HG02798 (cell line): ENCODE data around the gene APOBEC3C.
"Not testable (repeated sequence)": the region's sequence is repeated elsewhere in the genome, so short reads cannot be mapped to it uniquely, and the experiment has no call there.

Experiments
- ATAC-seq: cut with Tn5 transposase; IDR thresholded peaks from one replicate; pipeline ENCODE4 v1.9.1; 2021; ENCODE audit warnings: mild to moderate bottlenecking; ENCODE audit not compliant: unreplicated experiment, poor library complexity

Gene APOBEC3C

DNA sequence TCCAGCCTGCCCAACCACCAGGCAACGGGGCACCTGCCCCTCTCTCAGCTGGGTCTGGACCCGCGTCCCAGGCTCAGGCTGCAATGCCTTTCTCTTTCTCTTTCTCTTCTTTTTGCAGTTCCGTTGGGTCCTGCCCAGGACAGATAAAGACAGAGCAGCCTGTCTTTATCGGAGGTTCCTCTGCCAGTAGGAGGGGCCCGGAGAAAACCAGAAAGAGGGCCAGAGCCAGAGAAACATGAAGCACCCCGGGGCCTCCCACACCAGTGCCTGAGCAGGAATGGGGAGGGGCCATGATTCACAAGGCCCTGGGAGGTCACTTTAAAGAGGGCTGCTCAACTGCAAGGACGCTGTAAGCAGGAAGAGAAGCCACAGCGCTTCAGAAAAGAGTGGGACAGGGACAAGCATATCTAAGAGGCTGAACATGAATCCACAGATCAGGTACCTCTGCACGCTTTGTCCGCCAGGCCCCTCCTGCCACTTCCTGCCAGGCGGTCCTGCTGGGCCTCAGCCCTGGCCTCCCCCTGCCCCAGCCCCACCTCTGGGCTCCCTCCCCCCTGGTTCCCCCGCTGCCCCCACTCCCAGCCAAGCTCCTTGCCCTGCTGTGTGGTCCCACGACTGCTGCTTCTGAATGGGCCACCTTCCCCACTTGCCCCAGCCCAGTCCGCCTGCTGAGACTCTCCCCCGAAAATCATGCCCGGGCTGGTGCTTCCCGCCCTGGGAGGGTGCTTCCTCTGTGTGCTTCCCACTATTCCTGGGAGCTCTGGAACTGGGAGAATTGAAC is at the start of gene APOBEC3C:
TSS of gene APOBEC3C (plus strand) at position 316 of the 781 bp plus-strand sequence. CDS start at position 422, 106 bp downstream.
- peak; percentile 90 for ATAC-seq

DNA sequence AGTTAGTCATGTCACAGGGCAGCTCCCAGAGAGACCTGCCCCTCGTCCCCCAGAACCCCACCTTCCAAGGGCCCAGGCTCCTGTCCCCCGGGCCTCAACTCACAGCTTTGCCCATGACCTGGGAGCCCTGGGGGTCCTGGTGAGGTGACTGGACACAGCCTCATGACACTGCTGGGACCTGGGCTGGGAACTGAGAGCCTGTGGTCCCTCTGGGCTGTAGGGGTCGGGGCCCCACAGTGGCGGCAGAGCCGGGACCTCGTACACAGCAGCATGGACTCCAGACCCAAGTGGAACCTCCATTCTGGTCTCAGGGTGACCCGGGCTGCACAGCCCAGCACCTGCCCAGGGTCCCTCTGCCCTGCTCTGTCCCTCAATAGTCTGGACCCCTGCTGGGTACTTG is 49.8 kb upstream of the APOBEC3C start:
- no peak for ATAC-seq

DNA sequence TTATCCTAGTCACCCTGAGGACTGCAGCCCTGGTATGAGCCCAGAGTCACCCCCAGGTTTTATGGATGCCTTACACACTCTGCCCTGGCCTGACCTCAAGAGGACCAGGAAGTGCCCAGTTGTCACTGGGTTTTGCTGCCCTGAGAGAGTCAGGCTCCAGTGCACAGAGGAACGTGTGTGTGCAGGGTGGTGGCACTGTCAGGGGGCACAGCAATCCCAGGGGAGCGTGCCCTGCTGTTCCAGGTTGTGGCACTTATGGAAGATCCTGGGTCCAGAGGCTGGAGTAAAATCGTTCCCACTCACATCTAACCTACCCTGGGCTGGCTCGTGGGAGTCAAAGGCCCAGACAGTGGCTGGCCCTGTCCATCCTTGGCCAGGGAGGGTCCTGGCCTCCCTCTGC is 49.1 kb upstream of the APOBEC3C start:
- ATAC-seq = no peak

DNA sequence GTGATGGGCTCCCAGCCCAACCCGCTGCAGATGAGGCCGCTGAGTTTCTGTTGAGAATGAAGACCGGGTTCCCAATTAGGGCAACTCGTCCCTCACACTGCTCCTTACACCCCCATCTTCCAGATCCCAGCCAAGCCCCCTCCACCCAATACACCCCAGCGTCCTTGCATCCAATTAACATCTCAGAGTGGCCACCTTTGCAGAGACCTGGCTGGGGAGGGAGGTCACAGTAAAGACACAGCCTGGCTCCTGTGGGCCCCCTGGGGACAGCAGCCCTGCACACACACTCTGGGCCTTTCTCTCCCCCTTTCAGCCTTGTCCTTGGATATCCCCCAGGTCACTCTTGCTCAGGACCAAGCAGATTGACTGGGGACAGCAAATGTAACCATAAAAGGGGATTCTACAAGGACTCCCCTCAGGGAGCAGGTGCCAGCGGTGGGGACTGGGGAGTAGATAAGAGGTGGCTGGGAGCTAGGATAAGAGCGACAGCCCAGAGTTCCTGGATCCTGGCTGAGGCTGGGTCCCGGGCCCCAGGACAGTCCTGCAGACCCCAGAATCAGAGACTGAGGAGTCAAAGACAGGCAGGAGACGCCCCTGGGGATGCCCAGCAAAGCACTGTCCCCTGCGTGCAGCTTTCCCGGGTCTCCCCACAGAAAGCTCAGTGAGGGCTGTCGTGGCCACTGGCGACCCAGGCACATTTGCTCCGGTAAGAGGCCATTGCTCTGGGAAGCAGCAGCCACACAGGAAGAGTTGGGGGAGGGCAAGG is 48.3 kb upstream of the APOBEC3C start:
- no peak for ATAC-seq

DNA sequence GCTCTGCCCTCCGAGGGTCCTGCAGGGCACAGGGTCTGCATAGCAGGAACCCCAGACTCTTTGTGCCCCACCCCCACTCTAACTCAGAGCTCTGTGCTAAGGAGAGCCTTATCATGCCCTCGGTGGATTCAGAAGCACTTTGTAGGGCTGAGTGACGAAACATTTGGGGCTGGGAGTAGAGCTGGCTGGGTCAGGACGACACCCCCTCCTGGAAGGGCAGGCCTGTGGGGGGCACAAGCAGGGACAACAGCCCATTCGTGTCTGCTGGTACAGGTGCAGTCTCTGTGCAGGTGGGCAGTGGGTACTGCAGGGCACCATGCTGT is 47.7 kb upstream of the APOBEC3C start:
- no peak for ATAC-seq

DNA sequence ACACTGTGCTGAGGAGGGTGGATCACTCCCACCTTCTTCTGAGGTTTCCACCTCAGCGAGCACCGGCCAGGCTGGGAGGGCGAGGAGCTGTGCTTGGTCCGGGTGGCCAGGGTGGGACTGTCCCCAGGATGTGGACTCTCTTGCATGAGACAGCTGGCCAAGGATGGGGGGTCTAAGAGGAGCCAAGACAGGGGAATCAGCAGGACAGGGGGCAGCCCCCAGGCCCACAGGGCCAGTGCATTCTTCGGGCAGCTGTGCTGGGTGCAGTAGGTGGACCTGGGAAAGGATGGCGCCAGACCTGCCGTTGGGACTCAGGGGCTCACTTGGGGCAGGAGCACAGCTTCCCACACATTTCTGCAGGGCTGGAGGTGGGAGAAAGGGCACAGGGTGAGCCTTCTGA is 47.1 kb upstream of the APOBEC3C start:
- no peak for ATAC-seq

DNA sequence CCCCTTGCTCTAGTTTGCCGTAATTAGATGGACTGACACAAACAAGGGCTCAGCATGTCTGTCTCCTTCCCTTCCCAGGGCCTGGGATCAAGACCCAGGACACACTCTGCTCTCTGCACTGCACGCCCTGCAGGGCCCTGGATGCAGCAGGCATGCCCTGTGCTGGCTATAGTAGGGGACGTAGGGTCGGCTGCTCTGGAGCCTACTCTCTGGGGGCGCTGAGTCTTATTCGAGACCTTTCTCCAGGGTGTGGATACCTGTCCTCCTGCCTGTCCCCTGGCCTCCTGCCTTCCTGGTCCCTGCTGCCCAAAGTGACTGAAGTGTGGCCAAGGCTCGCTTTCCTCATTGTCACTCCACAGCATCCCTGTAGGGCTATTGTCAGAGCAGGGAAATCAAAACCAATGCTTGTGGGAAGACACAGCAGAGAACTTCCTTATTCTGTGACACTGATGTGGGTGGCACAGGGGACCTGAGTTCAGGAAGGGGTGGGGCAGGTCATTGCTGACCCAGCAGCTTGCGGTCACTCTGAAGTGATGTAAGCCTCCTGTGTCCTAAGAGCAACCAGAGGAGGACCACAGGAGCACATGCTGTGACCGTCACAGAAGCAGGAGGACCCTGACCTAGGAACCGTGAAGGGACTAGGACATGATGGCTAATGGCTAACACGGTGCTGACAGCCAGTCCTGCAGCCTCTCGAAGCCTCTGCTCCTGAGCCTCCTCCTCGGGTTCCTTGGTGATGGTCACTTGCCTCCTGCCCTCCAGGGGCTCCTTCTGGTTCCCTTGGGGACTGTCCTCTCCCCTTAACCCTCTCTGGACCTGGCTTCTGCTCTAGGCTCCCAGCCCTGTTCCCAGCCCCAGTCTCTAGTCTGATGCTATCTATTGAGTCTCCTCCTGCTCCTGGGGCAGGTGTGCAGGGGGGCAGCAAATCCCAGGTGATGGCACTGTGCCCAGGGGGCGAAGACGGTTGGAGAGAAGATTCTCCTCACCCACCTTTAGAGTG is 46.3 kb upstream of the APOBEC3C start:
- no peak for ATAC-seq

DNA sequence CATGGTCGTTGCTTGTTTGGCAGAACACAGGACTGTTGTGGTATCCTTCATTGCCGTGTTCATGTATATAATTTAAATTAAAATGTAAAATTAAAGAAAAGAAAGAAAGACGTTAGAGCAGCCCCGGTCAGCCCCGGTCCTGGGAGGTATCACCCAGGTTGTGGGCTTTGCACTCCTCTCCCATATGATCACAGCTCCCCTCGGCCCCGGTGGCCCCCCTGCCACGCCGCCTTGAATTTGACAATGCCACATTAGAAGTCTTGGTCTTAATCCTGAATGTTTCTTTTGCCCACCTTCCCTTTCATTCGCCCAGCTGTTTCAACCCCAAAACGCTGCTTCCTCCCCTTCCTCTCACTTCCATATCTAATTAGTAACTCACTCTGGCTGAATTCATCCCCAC is 45.3 kb upstream of the APOBEC3C start:
- no peak for ATAC-seq

DNA sequence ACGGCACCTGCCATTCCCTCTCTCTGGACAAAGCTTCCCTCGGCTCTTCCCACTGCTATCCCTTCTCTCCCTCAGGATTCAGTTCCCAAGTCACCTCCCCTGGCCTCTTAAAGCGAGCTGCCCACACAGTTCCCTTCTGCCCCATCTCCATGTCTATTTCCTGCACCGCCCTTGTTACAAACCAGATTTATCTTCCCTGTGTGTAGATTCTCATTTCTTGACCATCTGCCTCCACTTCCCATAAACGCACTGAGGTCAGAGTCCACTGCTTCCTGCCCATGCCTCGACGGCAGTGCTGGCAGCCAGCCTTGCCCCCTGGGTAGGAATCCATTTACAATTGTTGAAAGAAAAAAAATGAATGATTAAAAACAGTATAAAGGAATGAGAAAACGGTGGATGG is 43.5 kb upstream of the APOBEC3C start:
- no peak for ATAC-seq

DNA sequence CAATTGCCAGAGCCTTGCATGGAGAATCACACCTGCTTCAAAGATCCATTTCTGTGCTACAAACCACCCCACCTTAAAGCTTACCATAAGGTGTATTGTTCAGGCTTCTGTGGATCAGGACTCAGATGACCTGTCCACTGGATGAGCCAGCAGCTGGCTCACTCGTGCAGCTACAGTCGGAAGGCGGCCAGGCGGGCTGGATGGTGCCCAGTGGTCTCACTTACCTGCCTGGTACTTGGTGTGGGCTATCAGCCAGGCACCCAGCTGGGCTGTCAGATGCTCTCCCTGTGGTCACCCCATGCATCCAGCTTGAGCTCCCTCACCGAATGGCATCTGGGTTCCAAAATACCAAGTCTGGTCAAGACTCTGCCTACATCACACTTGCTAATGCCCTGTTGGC is 42.9 kb upstream of the APOBEC3C start:
- no peak for ATAC-seq

DNA sequence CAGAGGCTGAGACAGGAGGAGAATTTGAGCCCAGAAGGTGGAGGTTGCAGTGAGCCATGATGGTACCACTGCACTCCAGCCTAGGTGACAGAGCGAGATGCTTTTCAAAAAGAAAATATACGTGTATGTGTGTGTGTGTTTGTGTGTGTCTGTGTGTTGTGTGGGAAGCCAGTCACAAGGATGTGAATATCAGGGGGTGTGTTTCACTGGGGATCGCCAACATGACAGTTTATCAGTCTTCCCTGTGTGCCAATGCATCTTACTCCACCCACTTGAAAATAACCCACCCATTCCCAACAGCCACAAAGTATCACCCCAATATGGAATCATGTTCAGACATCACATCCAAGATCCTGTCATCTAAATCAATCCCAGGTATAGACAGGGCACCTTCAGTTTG is 42.3 kb upstream of the APOBEC3C start:
- no peak for ATAC-seq

DNA sequence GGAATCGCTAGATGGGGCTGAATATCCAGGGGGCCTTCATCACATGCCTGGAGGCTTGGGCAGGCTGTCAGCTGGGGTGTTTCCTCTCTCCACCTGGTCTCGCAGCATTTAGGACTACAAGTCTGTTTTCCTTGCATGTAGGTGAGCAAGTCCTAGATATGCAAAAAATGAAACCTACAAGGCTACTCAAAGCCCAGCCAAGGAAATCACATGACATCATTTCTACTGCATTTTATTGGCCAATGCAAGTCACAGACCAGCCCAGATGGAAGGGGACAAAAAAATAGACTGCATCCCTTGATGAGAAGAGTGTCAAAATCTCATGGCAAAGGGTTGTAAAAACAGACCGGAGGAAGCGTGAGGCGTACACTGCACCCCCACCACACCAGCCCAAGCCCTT is 41.5 kb upstream of the APOBEC3C start:
- no peak for ATAC-seq

DNA sequence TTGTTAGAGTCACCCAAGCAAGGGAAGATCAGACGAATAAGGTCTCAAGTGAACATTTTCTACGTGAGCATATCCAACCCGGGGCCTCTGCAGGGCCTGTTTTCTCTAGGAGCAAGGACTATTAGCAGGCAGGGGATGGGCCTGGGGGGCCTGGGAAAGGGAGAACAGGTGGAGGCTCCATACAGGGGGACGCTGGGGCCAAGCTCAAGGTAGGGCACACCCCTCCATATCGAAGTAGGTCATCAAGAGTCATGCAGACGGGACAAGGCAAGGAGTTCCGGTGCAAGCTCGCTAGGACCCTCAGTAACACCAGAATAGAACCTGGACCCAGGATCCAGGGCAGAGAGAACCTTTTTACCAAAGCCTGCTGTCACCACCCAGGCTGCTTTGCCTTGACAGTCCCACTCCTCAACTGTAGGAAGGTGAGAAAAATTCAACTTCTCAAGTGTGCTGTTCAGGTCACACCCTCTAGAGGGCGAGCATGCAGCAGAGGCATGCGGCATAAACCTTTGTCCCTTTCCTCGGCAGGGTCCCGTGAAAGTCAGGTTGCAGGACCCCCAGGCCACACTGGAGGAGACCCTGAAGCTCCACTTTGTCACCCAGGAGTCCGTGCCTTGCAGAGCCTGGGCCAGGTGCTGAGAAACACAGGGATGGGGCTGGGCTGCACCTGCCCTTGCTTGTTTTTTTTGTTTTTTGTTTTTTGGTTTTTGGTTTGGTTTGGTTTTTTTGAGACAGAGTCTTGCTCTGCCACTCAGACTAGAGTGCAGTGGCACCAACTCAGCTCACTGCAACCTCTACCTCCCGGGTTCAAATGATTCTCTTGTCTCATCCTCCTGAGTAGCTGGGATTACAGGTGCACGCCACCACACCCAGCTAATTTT is 40.5 kb upstream of the APOBEC3C start:
- ATAC-seq = no peak

DNA sequence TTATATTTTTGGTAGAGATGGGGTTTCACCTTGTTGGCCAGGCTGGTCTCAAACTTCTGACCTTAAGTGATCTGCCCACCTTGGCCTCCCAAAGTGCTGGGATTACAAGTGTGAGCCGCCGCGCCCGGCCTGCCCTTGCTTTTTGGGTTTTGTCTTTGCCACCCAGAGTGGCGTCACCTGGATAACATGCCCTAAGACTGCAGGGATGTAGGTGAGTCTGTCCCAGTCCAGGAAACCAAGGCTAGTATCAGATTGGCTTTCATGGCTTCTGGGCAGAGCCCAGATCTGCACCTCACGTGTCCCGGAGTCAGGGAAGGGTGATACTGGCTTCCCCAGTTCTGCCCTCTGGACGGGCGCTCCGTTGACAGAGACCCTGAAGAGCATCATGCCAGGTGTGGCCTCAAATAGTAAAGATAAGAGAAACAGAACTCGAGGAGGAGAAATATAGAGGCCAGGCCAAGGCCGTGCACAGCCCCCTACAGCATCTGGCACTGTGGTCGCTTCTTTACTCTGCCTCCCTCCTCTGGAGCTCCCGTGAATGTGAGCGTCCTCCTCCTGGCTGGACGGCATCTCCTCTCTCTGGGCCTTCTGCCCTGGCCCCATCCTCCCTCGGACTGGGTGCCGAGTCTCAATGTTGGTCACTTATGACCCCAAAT is 39.8 kb upstream of the APOBEC3C start:
- ATAC-seq = no peak

DNA sequence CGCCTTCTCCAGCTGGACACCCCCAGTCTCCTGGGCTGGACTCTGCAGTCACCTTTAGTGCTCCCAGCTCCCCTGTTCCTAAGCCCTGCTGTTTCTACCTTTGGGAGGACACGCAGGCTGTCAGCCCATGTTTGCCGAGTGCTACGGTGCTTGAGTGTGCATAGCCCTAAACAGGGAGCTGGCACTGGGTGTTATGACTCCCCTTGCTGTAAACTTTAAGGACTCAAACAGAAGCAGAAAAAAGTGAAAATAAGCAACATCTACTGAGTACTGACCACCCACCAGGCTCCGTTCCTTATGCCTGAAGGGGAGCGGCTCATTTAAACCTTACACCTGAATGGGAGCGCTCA is 39.3 kb upstream of the APOBEC3C start:
- no peak for ATAC-seq

DNA sequence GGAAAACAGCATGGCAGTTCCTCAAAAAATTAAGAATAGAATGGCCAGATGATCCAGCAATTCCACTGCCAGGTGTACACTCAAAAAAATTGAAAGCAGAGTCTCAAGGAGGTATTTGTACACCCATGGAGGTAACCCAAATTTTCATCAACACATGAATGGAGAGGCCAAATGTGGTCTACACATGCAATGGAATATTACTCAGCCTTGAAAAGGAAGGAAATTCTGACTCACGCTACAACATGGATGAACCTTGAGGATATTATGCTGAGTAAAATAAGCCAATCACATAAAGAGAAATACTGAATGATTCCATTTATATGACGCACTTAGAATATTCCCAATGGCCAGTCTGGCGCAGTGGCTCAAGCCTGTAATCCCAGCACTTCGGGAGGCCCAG is 36.8 kb upstream of the APOBEC3C start:
- ATAC-seq = not testable (repeated sequence)

DNA sequence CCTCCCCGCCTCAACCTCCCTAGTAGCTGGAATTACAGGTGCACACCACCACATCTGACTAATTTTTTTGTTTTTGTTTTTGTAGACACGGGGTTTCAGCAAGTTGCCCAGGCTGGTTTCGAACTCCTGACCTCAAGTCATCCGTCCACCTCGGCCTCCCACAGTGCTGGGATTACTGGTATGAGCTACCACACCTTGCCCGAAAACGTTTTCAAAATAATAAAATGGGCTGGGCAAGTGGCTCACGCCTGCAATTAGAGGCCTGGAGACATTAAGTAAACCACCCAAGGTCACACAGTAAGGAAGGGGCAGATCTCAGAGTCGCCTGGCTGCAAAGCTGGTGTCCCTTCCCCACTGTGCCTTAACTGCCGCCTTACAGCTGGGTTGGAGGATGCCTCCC is 33.5 kb upstream of the APOBEC3C start:
- ATAC-seq = not testable (repeated sequence)

DNA sequence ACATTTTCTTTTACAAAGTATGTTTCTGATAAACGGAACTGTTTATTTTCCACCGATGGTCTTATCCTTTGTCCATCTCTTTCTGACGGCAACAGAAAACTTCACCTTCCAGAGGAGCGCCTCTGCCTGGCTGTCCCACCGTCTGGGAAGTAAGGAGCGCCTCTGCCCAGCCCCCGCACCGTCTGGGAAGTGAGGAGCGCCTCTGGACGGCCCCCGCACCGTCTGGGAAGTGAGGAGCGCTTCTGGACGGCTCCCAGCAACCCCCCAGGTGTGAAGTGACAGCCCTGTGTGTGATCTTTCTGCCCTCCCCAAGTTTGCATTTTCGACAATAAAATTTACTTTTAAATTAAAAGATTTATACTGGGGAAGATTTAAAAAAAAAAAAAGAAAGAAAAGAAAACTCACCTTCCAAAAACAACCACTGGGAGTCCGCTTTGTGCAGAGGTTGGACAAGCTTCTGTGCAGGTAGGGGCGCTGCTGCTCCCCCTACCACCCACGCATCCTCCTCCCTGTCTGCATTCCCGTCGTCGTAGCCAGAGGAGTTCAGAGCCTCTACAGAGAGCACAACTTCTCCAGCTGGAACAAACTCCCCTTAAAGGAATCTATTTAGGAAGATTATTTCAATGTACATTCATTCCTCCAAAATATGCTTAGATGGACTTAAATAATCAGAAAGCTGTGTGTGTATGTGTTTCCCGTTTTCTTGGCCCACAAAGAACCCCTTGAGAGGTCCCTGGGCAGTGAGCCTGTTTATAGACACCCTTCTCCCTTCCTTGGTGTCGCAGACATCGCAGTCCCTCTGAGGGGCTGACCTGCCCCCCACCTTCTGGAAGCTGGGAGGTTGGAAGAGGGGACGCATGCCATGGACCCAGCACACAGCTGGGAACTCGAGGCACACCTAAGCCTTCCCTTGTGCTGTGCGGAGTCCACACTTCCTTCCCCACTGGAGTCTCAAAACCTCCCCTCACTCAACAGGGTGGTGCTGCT is 32.8 kb upstream of the APOBEC3C start:
- ATAC-seq = peak; percentile 2
